HTR-8/SVneo (cell line): ENCODE data around the gene FAM228B.
A peak's percentile ranks its signal among the peaks of the same experiment; 100 is the strongest.
"Not testable (repeated sequence)": the region's sequence is repeated elsewhere in the genome, so short reads cannot be mapped to it uniquely, and the experiment has no call there.

Source experiments
- DNase-seq: peaks from one replicate; pipeline ENCODE4 v3.0.0; 2011; ENCODE audit warnings: low spot score, mixed read lengths; ENCODE audit not compliant: insufficient read length
- FAIRE-seq: peaks from 2 replicates; lab custom pipeline; 2011; peaks lifted over from hg19 to GRCh38; lab: Jason Lieb, UNC

Gene FAM228B

GRCh38 chr2:24123195-24123921 lies at the start of gene FAM228B, which contains the start of gene PFN4:
FAM228B (plus strand) TSS chr2:24123469; CDS start chr2:24124362, 893 bp downstream.
PFN4 (minus strand) TSS chr2:24123334; CDS start chr2:24122535, 799 bp downstream.
- FAIRE-seq (peak; percentile 69), DNase-seq (peak; percentile 92)

GRCh38 chr2:24073816-24074215 lies 49.5 kb upstream of the FAM228B start:
- FAIRE-seq (no peak), DNase-seq (no peak)

- FAIRE-seq (no peak), DNase-seq (no peak)
Observed at GRCh38 chr2:24075259-24075658, 48.0 kb upstream of the FAM228B start.

GRCh38 chr2:24075915-24076848 lies 47.1 kb upstream of the FAM228B start, which contains the start of gene SF3B6:
SF3B6 (minus strand) TSS chr2:24076326; CDS start chr2:24076229, 97 bp downstream.
- peak; percentile 96 for DNase-seq
- FAIRE-seq: peak; percentile 92

GRCh38 chr2:24076849-24077534 lies 46.3 kb upstream of the FAM228B start:
- DNase-seq (no peak), FAIRE-seq (no peak)

- DNase-seq: no peak
- FAIRE-seq: no peak
Observed at GRCh38 chr2:24077535-24077877, 45.8 kb upstream of the FAM228B start.

- no peak for FAIRE-seq
- DNase-seq: no peak
Observed at GRCh38 chr2:24077879-24078278, 45.4 kb upstream of the FAM228B start.

- DNase-seq (no peak), FAIRE-seq (no peak)
Observed at GRCh38 chr2:24080701-24081100, 42.6 kb upstream of the FAM228B start.

- no peak for DNase-seq
- no peak for FAIRE-seq
Observed at GRCh38 chr2:24082787-24083566, 40.3 kb upstream of the FAM228B start.

- peak; percentile 26 for FAIRE-seq
Observed at GRCh38 chr2:24083567-24084385, 39.5 kb upstream of the FAM228B start.

GRCh38 chr2:24084386-24085199 lies 38.7 kb upstream of the FAM228B start, which contains the start of gene TP53I3:
TP53I3 (minus strand) TSS chr2:24084834; CDS start chr2:24084326, 508 bp downstream.
- peak; percentile 93 for DNase-seq
- FAIRE-seq: peak; percentile 83

More at GRCh38 chr2:24083567-24084385, 39.5 kb upstream of the FAM228B start:
- DNase-seq: peak; percentile 74

GRCh38 chr2:24085200-24085489 lies 38.1 kb upstream of the FAM228B start:
- DNase-seq (no peak), FAIRE-seq (no peak)

- no peak for DNase-seq
- no peak for FAIRE-seq
Observed at GRCh38 chr2:24086241-24086640, 37.0 kb upstream of the FAM228B start.

GRCh38 chr2:24087032-24087431 lies 36.2 kb upstream of the FAM228B start:
- no peak for FAIRE-seq
- DNase-seq: no peak

- DNase-seq: no peak
- FAIRE-seq: no peak
Observed at GRCh38 chr2:24088821-24089359, 34.4 kb upstream of the FAM228B start.

- not testable (repeated sequence) for FAIRE-seq, DNase-seq
Observed at GRCh38 chr2:24093270-24093669, 30.0 kb upstream of the FAM228B start.

- not testable (repeated sequence) for DNase-seq, FAIRE-seq
Observed at GRCh38 chr2:24095171-24095677, 28.0 kb upstream of the FAM228B start.
